ENCODE results near the gene ATP13A4. TPM values are rescaled to one million over a fixed set of nuclear protein-coding genes. Genes with fewer than 3 reads are reported as not detected.

ATP13A4 gene
- polyA plus RNA-seq, 3 donors: 0.08 to 0.21 (median 0.19) TPM

GRCh38 chr3:193509103-193509965 is 45.4 kb downstream of the ATP13A4 start:
- no peaks in the 10 kb centered on the region for H3K27me3 ChIP-seq (ENCODE audit: control insufficient read depth in 2 of 2, insufficient read depth in 2 of 2, low read length in 2 of 2)
- no peak overlapping the region for H3K4me2 ChIP-seq (replicated peaks; ENCODE audit: extremely low read depth, low read length, poor library complexity, severe bottlenecking)
- H3K4me1 ChIP-seq (ENCODE audit: control insufficient read depth in 1 of 2, insufficient read depth in 2 of 2, low read length in 2 of 2): no peaks in the 10 kb centered on the region
- no peak for TF ChIP-seq CTCF (IDR thresholded peaks at IDR 0.05)
- no peaks in the 10 kb centered on the region for H3K9me3 ChIP-seq (replicated peaks in 1 of 2; ENCODE audit: control insufficient read depth in 1 of 2, insufficient read depth in 1 of 2, low read length in 2 of 2)
- WGBS (ENCODE audit: insufficient coverage): no CpG with 5 or more reads among the region's 4 CpGs
- no peaks in the 10 kb centered on the region for H3K79me2 ChIP-seq (ENCODE audit: insufficient read depth, low read length)
- no peaks in the 10 kb centered on the region for H3K36me3 Mint-ChIP-seq
- H3K27ac Mint-ChIP-seq: no peak overlapping the region
- no peak overlapping the region for H3K4me3 Mint-ChIP-seq
- H4K20me1 ChIP-seq (ENCODE audit: insufficient read depth, low read length): no peaks in the 10 kb centered on the region
- no peak overlapping the region for H3K4me3 ChIP-seq (replicated peaks in 1 of 3; ENCODE audit: low read depth in 2 of 3, low read length in 3 of 3)
- no peaks in the 10 kb centered on the region for H3K4me1 Mint-ChIP-seq
- no peak overlapping the region for H3K9ac ChIP-seq (ENCODE audit: insufficient read depth, low read length, poor library complexity, severe bottlenecking)
- DNase-seq: no peak
- H3K36me3 ChIP-seq (replicated peaks in 1 of 2; ENCODE audit: control insufficient read depth in 1 of 2, insufficient read depth in 2 of 2, low read length in 2 of 2): no peaks in the 10 kb centered on the region
- H3K27ac ChIP-seq (ENCODE audit: low read depth in 1 of 2, low read length in 2 of 2): no peak overlapping the region
- H2AFZ ChIP-seq (ENCODE audit: insufficient read depth, low read depth, low read length, poor library complexity, severe bottlenecking): no peak overlapping the region
- peaks cover 0 to 3% (median 0%) of the 10 kb centered on the region in 3 donors for H3K27me3 Mint-ChIP-seq (ENCODE audit: low read depth in 3 of 3)
- intact Hi-C loops (cut with micrococcal nuclease): no loop called here
- H3K9me3 Mint-ChIP-seq: peaks cover 0 to 3% (median 2%) of the 10 kb centered on the region in 7 donors

GRCh38 chr3:193508108-193508507 is 46.6 kb downstream of the ATP13A4 start:
- H3K9ac ChIP-seq (ENCODE audit: insufficient read depth, low read length, poor library complexity, severe bottlenecking): no peak overlapping the region
- no peak overlapping the region for H2AFZ ChIP-seq (ENCODE audit: insufficient read depth, low read depth, low read length, poor library complexity, severe bottlenecking)
- H3K4me1 ChIP-seq (ENCODE audit: control insufficient read depth in 1 of 2, insufficient read depth in 2 of 2, low read length in 2 of 2): no peaks in the 10 kb centered on the region
- no peaks in the 10 kb centered on the region for H3K79me2 ChIP-seq (ENCODE audit: insufficient read depth, low read length)
- H3K4me3 Mint-ChIP-seq: no peak overlapping the region
- no peaks in the 10 kb centered on the region for H4K20me1 ChIP-seq (ENCODE audit: insufficient read depth, low read length)
- no peak for TF ChIP-seq CTCF (IDR thresholded peaks at IDR 0.05)
- intact Hi-C loops (cut with micrococcal nuclease): no loop called here
- peaks cover 0 to 3% (median 3%) of the 10 kb centered on the region in 3 donors for H3K27me3 Mint-ChIP-seq (ENCODE audit: low read depth in 3 of 3)
- no peak overlapping the region for H3K4me2 ChIP-seq (replicated peaks; ENCODE audit: extremely low read depth, low read length, poor library complexity, severe bottlenecking)
- H3K9me3 Mint-ChIP-seq: peaks cover 0 to 3% (median 0%) of the 10 kb centered on the region in 7 donors
- no peaks in the 10 kb centered on the region for H3K27me3 ChIP-seq (ENCODE audit: control insufficient read depth in 2 of 2, insufficient read depth in 2 of 2, low read length in 2 of 2)
- H3K4me3 ChIP-seq (replicated peaks in 1 of 3; ENCODE audit: low read depth in 2 of 3, low read length in 3 of 3): no peak overlapping the region
- no peak overlapping the region for H3K27ac Mint-ChIP-seq
- no peak overlapping the region for H3K27ac ChIP-seq (ENCODE audit: low read depth in 1 of 2, low read length in 2 of 2)
- no peaks in the 10 kb centered on the region for H3K36me3 Mint-ChIP-seq
- no CpG with 5 or more reads among the region's 2 CpGs for WGBS (ENCODE audit: insufficient coverage)
- no peak for DNase-seq
- H3K4me1 Mint-ChIP-seq: peaks cover 7% of the 10 kb centered on the region
- no peaks in the 10 kb centered on the region for H3K36me3 ChIP-seq (replicated peaks in 1 of 2; ENCODE audit: control insufficient read depth in 1 of 2, insufficient read depth in 2 of 2, low read length in 2 of 2)
- no peaks in the 10 kb centered on the region for H3K9me3 ChIP-seq (replicated peaks in 1 of 2; ENCODE audit: control insufficient read depth in 1 of 2, insufficient read depth in 1 of 2, low read length in 2 of 2)

Data from CD14-positive monocyte (primary cell).